SK-N-SH treated with all-trans-retinoic acid at 6 μM for 48 hours (cell line): ENCODE measurements around the gene EMC10.

Source experiments
- ATAC-seq: fragments of 200-7000 bp; cut with Tn5 transposase; 3 replicates; pipeline ENCODE4 v1.9.1; 2020; ENCODE audit warnings: mild to moderate bottlenecking, moderate library complexity
- ARNTL ChIP-seq: fragments of 450-650 bp; formaldehyde crosslinking; IDR thresholded peaks from 2 replicates; pipeline ENCODE4 v1.5.0; 2020; ENCODE audit warnings: low read depth, mild to moderate bottlenecking, moderate library complexity, borderline replicate concordance
- CSDC2 ChIP-seq: fragments of 250-450 bp; sonication (Bioruptor Pico); IDR thresholded peaks from 2 replicates; pipeline ENCODE4 v1.5.0; 2020; ENCODE audit warnings: mild to moderate bottlenecking, moderate library complexity
- CSRNP3 ChIP-seq: fragments of 250-450 bp; sonication (Bioruptor Pico); IDR thresholded peaks from 2 replicates; pipeline ENCODE4 v1.5.1; 2021; ENCODE audit warnings: mild to moderate bottlenecking, moderate library complexity
- ESRRG ChIP-seq: fragments of 250-450 bp; sonication (Bioruptor Pico); IDR thresholded peaks from 2 replicates; pipeline ENCODE4 v1.6.1; 2021; ENCODE audit warnings: mild to moderate bottlenecking
- GLIS3 ChIP-seq: fragments of 250-450 bp; sonication (Bioruptor Pico); IDR thresholded peaks from 2 replicates; pipeline ENCODE4 v1.5.0; 2020; ENCODE audit warnings: mild to moderate bottlenecking, moderate library complexity
- ISL1 ChIP-seq: fragments of 250-450 bp; sonication (Bioruptor Pico); IDR thresholded peaks from 2 replicates; pipeline ENCODE4 v2.1.2; 2022; ENCODE audit warnings: mild to moderate bottlenecking, moderate library complexity
- OSR1 ChIP-seq: fragments of 250-450 bp; sonication (Bioruptor Pico); IDR thresholded peaks from 2 replicates; pipeline ENCODE4 v1.8.0; 2022; ENCODE audit warnings: moderate library complexity, mild to moderate bottlenecking, inconsistent platforms
- POU6F1 ChIP-seq: fragments of 250-450 bp; sonication (Bioruptor Pico); IDR thresholded peaks from 2 replicates; pipeline ENCODE4 v1.8.0; 2021; ENCODE audit warnings: low read depth, mild to moderate bottlenecking, moderate library complexity, borderline replicate concordance
- PPARA ChIP-seq: fragments of 250-450 bp; sonication (Bioruptor Pico); IDR thresholded peaks from 2 replicates; pipeline ENCODE4 v1.5.0; 2020; ENCODE audit warnings: mild to moderate bottlenecking, borderline replicate concordance
- RARB ChIP-seq: fragments of 250-450 bp; sonication (Bioruptor Pico); IDR thresholded peaks from 2 replicates; pipeline ENCODE4 v1.8.0; 2021; ENCODE audit warnings: mild to moderate bottlenecking, moderate library complexity
- SNAI2 ChIP-seq: fragments of 250-450 bp; sonication (Bioruptor Pico); IDR thresholded peaks from 2 replicates; pipeline ENCODE4 v1.5.0; 2020; ENCODE audit warnings: mild to moderate bottlenecking, moderate library complexity
- TCF4 ChIP-seq: fragments of 250-450 bp; sonication (Bioruptor Pico); IDR thresholded peaks from 2 replicates; pipeline ENCODE4 v1.8.0; 2021; ENCODE audit warnings: mild to moderate bottlenecking, moderate library complexity, borderline replicate concordance
- TOX ChIP-seq: fragments of 250-450 bp; sonication (Bioruptor Pico); IDR thresholded peaks from 2 replicates; pipeline ENCODE4 v1.8.0; 2021; ENCODE audit warnings: mild to moderate bottlenecking, moderate library complexity, borderline replicate concordance
- ZC3H10 ChIP-seq: fragments of 250-450 bp; sonication (Bioruptor Pico); IDR thresholded peaks from 2 replicates; pipeline ENCODE4 v1.5.1; 2021; ENCODE audit warnings: mild to moderate bottlenecking, moderate library complexity
- ZFP3 ChIP-seq: fragments of 250-450 bp; sonication (Bioruptor Pico); IDR thresholded peaks from 2 replicates; pipeline ENCODE4 v1.5.0; 2020; ENCODE audit warnings: mild to moderate bottlenecking, moderate library complexity
- ZFP30 ChIP-seq: fragments of 450-650 bp; formaldehyde crosslinking; IDR thresholded peaks from 2 replicates; pipeline ENCODE4 v1.5.0; 2022; ENCODE audit warnings: mild to moderate bottlenecking, moderate library complexity
- ZNF565 ChIP-seq: fragments of 450-650 bp; formaldehyde crosslinking; conservative IDR thresholded peaks from 2 replicates; pipeline ENCODE4 v1.5.0; 2020; ENCODE audit warnings: low read depth, mild to moderate bottlenecking, moderate library complexity
- ZNF70 ChIP-seq: fragments of 450-650 bp; formaldehyde crosslinking; IDR thresholded peaks from 2 replicates; pipeline ENCODE4 v1.5.0; 2020; ENCODE audit warnings: mild to moderate bottlenecking, moderate library complexity
- ZNF8 ChIP-seq: fragments of 450-650 bp; formaldehyde crosslinking; IDR thresholded peaks from 2 replicates; pipeline ENCODE4 v1.5.0; 2020; ENCODE audit warnings: mild to moderate bottlenecking, moderate library complexity
- TF ChIP-seq, protein P1 (sequence below): fragments of 250-450 bp; sonication (Bioruptor Pico); IDR thresholded peaks from 2 replicates; pipeline ENCODE4 v1.5.0; 2020; ENCODE audit warnings: mild to moderate bottlenecking, moderate library complexity
- TF ChIP-seq, protein P2 (sequence below): fragments of 250-450 bp; sonication (Bioruptor Pico); IDR thresholded peaks from 2 replicates; pipeline ENCODE4 v1.8.0; 2020; ENCODE audit warnings: mild to moderate bottlenecking, moderate library complexity, borderline replicate concordance

The EMC10 gene

DNA sequence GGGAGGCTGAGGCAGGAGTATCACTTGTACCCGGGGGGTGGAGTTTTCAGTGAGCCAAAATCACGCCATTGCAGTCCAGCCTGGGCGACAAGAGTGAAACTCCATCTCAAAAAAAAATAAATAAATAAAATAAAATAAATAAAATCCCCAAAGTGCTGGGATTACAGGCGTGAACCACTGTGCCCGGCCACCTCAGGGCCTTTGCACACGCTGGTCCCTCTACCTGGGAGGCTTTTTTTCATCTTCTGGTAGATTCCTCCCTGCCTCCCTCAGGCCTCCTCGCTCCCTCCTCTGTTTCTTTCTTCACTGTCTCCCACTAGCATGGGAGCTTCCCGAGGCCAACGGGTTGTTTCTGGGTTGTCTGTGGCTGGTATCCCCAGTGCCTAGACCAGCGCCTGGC, 28.6 kb upstream of the EMC10 start:
- TF ChIP-seq SNAI2 (CRISPR knock-in tag) (no peak), ZC3H10 (no peak), RARB (CRISPR knock-in tag) (no peak), TCF4 (CRISPR knock-in tag) (no peak), ARNTL (no peak), CSRNP3 (no peak), ZNF8 (CRISPR knock-in tag) (no peak), ZFP30 (CRISPR knock-in tag) (no peak), ZFP3 (no peak), POU6F1 (CRISPR knock-in tag) (no peak), ZNF565 (no peak), CSDC2 (no peak), TOX (CRISPR knock-in tag) (no peak), GLIS3 (CRISPR knock-in tag) (no peak), OSR1 (no peak), ESRRG (CRISPR knock-in tag) (no peak)
- TF ChIP-seq, protein P1, sequence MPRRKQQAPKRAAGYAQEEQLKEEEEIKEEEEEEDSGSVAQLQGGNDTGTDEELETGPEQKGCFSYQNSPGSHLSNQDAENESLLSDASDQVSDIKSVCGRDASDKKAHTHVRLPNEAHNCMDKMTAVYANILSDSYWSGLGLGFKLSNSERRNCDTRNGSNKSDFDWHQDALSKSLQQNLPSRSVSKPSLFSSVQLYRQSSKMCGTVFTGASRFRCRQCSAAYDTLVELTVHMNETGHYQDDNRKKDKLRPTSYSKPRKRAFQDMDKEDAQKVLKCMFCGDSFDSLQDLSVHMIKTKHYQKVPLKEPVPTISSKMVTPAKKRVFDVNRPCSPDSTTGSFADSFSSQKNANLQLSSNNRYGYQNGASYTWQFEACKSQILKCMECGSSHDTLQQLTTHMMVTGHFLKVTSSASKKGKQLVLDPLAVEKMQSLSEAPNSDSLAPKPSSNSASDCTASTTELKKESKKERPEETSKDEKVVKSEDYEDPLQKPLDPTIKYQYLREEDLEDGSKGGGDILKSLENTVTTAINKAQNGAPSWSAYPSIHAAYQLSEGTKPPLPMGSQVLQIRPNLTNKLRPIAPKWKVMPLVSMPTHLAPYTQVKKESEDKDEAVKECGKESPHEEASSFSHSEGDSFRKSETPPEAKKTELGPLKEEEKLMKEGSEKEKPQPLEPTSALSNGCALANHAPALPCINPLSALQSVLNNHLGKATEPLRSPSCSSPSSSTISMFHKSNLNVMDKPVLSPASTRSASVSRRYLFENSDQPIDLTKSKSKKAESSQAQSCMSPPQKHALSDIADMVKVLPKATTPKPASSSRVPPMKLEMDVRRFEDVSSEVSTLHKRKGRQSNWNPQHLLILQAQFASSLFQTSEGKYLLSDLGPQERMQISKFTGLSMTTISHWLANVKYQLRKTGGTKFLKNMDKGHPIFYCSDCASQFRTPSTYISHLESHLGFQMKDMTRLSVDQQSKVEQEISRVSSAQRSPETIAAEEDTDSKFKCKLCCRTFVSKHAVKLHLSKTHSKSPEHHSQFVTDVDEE (CRISPR knock-in tag) = no peak
- TF ChIP-seq, protein P2, sequence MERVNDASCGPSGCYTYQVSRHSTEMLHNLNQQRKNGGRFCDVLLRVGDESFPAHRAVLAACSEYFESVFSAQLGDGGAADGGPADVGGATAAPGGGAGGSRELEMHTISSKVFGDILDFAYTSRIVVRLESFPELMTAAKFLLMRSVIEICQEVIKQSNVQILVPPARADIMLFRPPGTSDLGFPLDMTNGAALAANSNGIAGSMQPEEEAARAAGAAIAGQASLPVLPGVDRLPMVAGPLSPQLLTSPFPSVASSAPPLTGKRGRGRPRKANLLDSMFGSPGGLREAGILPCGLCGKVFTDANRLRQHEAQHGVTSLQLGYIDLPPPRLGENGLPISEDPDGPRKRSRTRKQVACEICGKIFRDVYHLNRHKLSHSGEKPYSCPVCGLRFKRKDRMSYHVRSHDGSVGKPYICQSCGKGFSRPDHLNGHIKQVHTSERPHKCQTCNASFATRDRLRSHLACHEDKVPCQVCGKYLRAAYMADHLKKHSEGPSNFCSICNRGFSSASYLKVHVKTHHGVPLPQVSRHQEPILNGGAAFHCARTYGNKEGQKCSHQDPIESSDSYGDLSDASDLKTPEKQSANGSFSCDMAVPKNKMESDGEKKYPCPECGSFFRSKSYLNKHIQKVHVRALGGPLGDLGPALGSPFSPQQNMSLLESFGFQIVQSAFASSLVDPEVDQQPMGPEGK (CRISPR knock-in tag) = no peak
- no peak for ATAC-seq

GRCh38 chr19:50449236-50449899, 26.9 kb upstream of the EMC10 start:
- no peak; the same call in 2 of the 3 replicates for ATAC-seq
- TF ChIP-seq, protein P2 (CRISPR knock-in tag) = no peak
- no peak for TF ChIP-seq ZFP30 (CRISPR knock-in tag)
- TF ChIP-seq ZC3H10 = no peak
- TF ChIP-seq ISL1 (CRISPR knock-in tag) = no peak
- TF ChIP-seq ZNF70 = no peak
- TF ChIP-seq ZNF8 (CRISPR knock-in tag) = no peak
- no peak for TF ChIP-seq GLIS3 (CRISPR knock-in tag)
- no peak for TF ChIP-seq PPARA (CRISPR knock-in tag)
- TF ChIP-seq TCF4 (CRISPR knock-in tag) = no peak
- no peak for TF ChIP-seq CSDC2
- TF ChIP-seq, protein P1 (CRISPR knock-in tag) = no peak
- TF ChIP-seq OSR1 = no peak
